ENCODE results near the gene DNM2.

- TF ChIP-seq POLR2A (IDR thresholded peaks at IDR 0.05), result no peak
- TF ChIP-seq CTCF (IDR thresholded peaks at IDR 0.05), result no peak
- TF ChIP-seq POLR2AphosphoS5 (IDR thresholded peaks at IDR 0.05), result no peak
Observed at GRCh38 chr19:10748195-10748926, 30.5 kb downstream of the DNM2 start.
